Neural progenitor cell (in vitro differentiated cells): ENCODE data around the gene CDK5RAP2.

Experiments
- EZH2 ChIP-seq: fragments of 200-600 bp; sonication (generic); IDR thresholded peaks from 2 replicates; pipeline ENCODE4 v1.6.1; 2017; ENCODE audit warnings: antibody characterized with exemption, mild to moderate bottlenecking, moderate library complexity
- EZH2phosphoT487 ChIP-seq: fragments of 200-600 bp; sonication (generic); IDR thresholded peaks from 2 replicates; pipeline ENCODE4 v1.6.1; 2017; ENCODE audit warnings: antibody characterized with exemption
- TF ChIP-seq, protein P1 (sequence below): fragments of 200-600 bp; sonication (generic); IDR thresholded peaks from 2 replicates; pipeline ENCODE4 v1.5.1; 2017; ENCODE audit warnings: antibody characterized with exemption, mild to moderate bottlenecking

GRCh38 chr9:120557205-120557604 is 22.8 kb downstream of the CDK5RAP2 start:
- TF ChIP-seq, protein P1, sequence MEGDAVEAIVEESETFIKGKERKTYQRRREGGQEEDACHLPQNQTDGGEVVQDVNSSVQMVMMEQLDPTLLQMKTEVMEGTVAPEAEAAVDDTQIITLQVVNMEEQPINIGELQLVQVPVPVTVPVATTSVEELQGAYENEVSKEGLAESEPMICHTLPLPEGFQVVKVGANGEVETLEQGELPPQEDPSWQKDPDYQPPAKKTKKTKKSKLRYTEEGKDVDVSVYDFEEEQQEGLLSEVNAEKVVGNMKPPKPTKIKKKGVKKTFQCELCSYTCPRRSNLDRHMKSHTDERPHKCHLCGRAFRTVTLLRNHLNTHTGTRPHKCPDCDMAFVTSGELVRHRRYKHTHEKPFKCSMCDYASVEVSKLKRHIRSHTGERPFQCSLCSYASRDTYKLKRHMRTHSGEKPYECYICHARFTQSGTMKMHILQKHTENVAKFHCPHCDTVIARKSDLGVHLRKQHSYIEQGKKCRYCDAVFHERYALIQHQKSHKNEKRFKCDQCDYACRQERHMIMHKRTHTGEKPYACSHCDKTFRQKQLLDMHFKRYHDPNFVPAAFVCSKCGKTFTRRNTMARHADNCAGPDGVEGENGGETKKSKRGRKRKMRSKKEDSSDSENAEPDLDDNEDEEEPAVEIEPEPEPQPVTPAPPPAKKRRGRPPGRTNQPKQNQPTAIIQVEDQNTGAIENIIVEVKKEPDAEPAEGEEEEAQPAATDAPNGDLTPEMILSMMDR: no peak
- TF ChIP-seq EZH2 (no peak), EZH2phosphoT487 (no peak)
